AG10803 (cell line): ENCODE measurements around the gene SIL1.
"Not testable (repeated sequence)": the region's sequence is repeated elsewhere in the genome, so short reads cannot be mapped to it uniquely, and the experiment has no call there.

ENCODE experiments used
- DNase-seq: peaks from one replicate; pipeline ENCODE4 v3.0.0; 2010; ENCODE audit warnings: low read depth
- H3K4me3 ChIP-seq: 2 replicates; pipeline ENCODE4 v1.5.1; 2011; ENCODE audit warnings: mild to moderate bottlenecking, low read length, control low read depth
- TF ChIP-seq, protein P1 (sequence below): conservative IDR thresholded peaks from 2 replicates; pipeline ENCODE4 v1.5.1; 2011; ENCODE audit warnings: mild to moderate bottlenecking, low read length, control low read depth, inconsistent platforms

SIL1 gene

DNA sequence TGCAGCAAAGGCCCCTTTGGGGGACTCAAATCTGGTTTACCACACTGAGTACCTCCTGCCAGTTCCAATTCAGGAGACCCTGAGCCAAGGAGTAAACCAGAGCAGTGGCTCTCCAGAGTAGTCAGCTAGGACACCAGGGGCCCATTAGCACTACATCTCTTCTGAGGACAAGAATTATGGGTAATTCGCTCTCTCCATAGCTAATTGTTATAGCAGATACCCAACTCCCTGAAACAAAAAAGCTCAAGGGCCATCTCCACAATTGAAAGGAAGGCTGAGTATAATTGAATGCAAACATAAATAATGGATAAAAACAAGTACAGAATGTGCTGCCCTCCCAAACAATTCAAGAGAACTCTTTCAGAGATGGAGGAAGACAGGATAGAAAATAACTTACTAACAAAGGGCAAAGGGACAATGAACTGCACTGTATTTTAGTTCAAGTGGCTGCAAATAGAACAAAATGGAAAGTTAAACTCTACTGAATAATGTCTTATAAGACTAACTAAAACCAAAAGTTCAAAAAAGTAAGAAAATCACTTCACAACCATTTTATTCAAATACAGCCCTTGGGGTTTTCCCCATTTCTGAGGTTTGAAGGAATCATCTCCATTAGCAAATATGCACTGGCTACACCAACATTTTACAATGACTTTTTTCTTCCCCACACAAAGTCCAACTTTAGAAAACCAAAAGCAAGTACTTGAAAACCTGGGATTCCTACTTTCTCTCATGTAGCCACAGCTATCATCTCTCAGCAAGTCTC, 118.8 kb downstream of the SIL1 start:
- no peak overlapping the region for H3K4me3 ChIP-seq
- TF ChIP-seq, protein P1, sequence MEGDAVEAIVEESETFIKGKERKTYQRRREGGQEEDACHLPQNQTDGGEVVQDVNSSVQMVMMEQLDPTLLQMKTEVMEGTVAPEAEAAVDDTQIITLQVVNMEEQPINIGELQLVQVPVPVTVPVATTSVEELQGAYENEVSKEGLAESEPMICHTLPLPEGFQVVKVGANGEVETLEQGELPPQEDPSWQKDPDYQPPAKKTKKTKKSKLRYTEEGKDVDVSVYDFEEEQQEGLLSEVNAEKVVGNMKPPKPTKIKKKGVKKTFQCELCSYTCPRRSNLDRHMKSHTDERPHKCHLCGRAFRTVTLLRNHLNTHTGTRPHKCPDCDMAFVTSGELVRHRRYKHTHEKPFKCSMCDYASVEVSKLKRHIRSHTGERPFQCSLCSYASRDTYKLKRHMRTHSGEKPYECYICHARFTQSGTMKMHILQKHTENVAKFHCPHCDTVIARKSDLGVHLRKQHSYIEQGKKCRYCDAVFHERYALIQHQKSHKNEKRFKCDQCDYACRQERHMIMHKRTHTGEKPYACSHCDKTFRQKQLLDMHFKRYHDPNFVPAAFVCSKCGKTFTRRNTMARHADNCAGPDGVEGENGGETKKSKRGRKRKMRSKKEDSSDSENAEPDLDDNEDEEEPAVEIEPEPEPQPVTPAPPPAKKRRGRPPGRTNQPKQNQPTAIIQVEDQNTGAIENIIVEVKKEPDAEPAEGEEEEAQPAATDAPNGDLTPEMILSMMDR = no peak
- DNase-seq = no peak

DNA sequence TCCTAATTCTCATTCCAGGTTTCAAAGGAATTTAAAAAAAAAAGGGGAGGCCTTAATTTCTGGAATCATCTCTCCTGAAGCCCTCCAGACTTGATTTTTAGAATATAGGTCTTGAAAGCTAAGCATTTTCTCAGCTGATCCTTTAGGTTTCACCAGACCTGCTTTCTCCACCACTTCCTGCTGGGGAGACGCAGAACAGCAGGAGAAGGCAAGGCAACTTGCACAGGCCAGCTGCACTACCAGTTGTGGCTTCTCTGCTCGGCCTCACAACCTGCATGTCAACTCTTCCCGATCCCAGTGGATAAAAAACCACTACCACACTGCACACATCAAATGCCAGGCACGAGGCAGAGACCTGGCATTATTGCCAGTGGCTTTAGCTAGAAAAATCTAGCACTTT, 119.8 kb downstream of the SIL1 start:
- TF ChIP-seq, protein P1 = no peak
- no peak for DNase-seq
- no peak overlapping the region for H3K4me3 ChIP-seq

- DNase-seq = no peak
- H3K4me3 ChIP-seq = no peak overlapping the region
- TF ChIP-seq, protein P1 = no peak
Measured at GRCh38 chr5:139077899-139078298, 120.3 kb downstream of the SIL1 start.

GRCh38 chr5:139076111-139076510, 122.1 kb downstream of the SIL1 start:
- no peak overlapping the region for H3K4me3 ChIP-seq
- no peak for DNase-seq
- TF ChIP-seq, protein P1 = no peak

DNA sequence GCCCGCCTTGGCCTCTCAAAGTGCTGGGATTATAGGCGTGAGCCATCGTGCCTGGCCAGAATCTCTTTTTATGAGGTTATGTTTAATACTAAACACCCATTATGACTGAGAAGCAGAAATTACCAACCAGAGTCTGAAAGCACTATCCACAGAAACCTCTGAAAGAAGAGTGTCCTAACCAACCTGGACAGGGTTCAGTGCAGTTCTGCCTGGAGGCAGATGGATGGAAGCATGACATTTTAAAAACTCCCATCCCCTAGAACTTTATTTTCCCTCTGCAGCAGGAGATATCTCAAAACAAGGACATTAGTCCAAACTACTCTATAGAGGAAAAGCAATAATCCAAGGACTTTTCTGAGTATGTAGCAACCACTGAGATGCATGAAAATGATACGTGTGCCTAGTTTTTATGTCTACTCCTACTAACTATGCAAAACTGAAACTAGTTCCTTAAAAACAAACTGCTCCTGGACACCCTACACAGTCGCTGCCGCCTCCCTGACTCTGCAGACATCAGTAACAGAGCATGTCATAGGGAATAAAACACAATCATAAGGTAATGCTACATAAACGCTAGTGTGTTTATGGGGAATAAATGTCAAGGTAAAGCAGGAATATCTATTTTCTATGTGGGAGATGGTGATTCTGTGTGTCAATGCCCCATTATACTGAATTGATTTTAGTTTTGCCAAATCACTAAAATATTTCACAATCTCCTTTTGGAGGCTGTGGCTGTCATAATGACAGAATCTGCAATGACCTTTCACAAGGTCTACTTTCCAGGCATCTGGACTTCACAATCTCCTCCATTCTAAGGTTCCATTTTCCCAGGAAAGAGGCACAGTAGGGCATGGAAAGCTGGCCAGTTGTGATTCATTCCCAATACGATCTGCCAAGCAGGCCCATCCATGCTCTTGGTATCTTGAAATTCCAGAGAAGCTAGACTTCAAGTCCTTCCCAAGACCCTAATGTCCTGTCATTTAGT, 122.8 kb downstream of the SIL1 start:
- DNase-seq = peak; percentile 41
- H3K4me3 ChIP-seq = no peak overlapping the region
- TF ChIP-seq, protein P1 = no peak

DNA sequence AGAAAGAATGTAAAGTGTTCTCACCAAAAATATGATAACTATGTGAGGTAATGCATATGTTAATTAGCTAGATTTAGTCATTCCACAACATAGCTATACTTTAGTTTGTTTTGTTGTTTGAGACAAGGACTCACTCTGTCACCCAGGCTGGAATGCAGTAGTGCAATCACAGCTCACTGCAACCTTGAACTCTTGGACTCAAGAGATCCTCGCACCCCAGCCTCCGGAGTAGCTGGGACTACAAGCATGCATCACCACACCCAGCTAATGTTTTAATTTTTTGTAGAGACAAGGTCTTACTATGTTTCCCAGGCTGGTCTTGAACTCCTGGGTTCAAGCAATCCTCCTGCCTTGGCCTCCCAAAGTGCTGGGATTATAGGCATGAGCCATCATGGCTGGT, 124.2 kb downstream of the SIL1 start:
- not testable (repeated sequence) for DNase-seq, H3K4me3 ChIP-seq

DNA sequence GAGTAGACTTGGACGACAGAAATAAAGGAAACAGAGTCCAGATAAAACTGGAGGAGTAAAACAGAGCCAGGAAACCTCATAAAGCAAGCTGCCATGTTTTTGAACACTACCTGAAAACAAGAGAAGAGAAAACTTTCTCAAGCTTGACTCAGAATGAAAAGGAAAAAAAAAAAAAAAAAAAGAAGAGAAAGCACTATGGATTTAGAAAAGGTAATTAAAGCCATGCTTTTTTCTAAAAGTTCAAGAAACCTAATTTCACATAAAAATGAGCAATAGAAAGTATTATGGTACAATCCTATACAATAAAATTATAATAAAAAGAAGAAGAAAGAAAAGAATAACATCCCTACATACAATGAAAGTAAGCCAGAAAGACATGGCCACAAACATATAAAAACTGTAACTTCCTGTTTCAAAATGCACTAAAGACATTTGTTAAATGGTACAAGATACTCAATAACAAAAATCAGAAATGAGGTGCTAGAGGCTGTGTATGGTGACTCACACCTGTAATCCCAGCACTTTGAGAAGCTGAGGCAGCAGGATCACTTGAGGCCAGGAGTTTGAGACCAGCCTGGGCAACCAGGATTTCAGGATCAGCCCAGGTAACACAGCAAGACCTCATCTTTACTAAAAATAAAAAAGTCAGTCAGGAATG, 129.5 kb downstream of the SIL1 start:
- TF ChIP-seq, protein P1 = no peak
- no peak for DNase-seq
- no peak overlapping the region for H3K4me3 ChIP-seq
